Measurements from ENCODE around the gene ARHGEF10L.

Gene ARHGEF10L

GRCh38 chr1:17553975-17554700 lies 14.6 kb downstream of the ARHGEF10L start:
- DNase-seq: no peak

- no peak for DNase-seq
Measured at GRCh38 chr1:17554954-17555353, 15.5 kb downstream of the ARHGEF10L start.

DNA sequence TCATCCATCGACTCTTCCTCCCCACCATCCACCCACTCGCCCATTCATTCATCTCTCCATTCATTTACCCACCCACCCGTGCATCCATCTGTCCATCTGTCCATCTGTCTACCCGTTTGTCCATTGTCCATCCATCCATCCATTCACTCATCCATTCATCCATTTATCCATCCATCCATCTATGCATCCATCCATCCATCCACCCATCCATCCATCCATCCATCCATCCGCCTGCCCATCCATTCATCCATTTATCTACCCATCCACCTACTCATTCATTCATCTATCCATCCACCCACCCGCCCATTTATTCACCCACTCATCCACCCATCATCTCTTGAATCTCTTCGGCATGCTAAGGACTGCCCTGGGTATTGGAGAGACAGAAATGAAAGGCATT lies 18.5 kb downstream of the ARHGEF10L start:
- no peak for DNase-seq

GRCh38 chr1:17558541-17558940 lies 19.0 kb downstream of the ARHGEF10L start:
- DNase-seq: no peak

DNA sequence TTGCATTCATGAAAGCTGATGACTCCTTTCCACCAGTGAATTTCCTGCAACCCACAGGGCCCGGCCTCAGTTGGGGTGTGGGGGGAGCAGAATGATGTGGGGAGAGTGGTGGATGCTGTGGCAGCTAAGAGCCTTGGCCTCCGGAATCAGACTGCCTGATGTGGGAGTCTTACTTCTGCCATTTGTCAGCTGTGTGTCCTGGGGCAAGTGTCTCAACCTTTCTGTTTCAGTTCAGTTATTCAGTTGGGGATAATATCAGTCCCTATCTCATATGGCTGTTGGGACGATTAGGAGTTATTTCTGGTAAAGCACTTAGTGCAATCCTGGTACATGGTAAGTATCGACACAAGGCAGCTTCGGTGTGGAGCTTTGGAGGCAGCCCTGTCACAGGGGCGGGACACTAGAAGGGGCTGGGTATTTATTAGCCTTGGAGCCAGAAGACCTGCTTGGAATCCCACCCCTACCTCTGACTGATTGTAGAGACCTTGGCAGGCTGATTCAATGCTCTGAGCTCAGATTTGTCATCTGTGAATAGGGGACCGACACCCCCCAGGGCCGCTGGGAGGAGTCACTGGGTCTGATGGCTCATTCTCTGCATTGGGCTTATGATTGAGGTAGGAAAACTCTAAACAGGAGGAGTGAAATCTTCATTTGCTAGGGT lies 19.6 kb downstream of the ARHGEF10L start:
- DNase-seq: no peak

- no peak for DNase-seq
Measured at GRCh38 chr1:17559615-17560419, 20.3 kb downstream of the ARHGEF10L start.

DNA sequence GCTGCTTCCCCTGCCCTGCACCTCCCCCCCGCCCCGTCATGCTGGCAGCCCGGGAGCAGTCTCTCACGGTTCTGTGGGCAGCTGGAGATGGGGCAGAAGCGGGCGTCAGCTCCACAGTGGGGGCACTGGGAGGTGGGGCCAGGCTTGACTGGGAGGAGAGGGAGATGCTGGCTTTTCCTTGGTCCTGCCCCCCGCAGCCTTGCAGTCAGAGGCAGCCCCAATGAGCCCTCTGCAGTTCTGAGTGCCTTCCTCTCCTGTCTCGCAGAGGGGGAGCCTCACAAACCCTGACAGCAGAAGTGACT lies 21.7 kb downstream of the ARHGEF10L start:
- no peak for DNase-seq

DNA sequence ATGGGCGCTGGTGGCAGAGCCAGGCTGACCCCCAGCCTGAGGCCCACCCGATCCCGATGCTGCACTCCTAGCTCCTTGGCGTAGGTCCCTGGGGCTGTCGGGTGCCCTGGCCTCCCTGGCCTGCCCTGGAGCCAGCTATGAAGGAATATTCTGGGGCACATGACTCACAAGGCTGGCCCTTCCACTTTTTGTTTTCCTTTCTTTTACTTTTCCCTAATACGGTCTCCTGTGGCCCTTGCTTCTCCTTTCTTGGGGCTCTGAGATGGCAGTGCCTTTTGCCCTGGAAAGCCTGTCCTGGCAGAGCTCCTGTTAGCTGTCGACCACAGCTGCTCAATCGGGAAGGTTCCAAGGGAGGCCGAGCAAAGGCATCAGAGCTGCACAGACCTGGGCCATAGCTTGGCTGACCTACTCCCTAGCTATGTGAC lies 22.1 kb downstream of the ARHGEF10L start:
- no peak for DNase-seq

- no peak for DNase-seq
Measured at GRCh38 chr1:17562375-17562774, 22.9 kb downstream of the ARHGEF10L start.

GRCh38 chr1:17563494-17564281 lies 24.2 kb downstream of the ARHGEF10L start:
- DNase-seq: no peak

DNA sequence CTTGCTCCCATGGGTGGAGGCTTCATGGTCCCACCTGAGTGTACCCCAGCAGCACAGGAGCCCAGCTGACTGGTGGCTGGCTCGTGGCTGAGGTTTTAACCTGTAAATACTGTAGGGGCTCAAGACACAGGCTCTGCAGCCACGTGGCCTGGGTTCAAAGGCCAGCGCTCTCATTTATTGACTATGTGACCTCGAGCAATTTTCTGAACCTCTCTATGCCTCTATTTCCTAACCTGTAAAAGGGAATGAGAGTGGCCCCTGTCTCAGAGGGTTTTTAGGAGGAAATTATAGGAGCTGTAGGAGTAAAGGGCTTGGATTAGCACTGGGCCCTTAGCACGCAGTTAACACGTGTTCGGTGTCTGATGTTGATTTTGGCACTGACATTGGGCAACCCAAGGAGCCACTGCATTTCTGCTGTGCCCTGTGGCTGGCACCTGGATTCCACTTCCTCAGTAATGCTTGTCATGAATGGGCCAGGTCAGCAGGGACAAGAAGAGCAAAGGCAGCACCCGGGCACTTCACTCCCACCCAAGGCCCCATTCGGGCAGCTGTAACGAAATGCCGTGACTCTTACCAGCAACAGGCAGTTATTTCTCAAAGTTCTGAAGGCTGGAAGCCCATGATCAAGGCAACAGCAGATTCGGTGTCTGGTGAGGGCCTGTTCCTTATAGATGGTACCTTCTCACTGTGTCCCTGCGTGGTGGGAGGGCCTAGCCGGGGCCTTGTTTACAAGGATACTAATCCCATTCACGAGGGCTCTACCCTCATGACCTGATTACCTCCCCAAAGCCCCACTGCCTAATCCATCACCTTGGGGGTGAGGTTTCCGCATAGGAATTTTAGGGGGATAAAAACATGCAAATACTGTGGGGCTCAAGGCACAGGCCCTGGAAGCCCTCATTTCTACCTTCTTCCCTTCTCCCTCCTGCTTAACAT lies 25.2 kb downstream of the ARHGEF10L start:
- DNase-seq: no peak

- DNase-seq: no peak
Measured at GRCh38 chr1:17565461-17566252, 26.2 kb downstream of the ARHGEF10L start.

DNA sequence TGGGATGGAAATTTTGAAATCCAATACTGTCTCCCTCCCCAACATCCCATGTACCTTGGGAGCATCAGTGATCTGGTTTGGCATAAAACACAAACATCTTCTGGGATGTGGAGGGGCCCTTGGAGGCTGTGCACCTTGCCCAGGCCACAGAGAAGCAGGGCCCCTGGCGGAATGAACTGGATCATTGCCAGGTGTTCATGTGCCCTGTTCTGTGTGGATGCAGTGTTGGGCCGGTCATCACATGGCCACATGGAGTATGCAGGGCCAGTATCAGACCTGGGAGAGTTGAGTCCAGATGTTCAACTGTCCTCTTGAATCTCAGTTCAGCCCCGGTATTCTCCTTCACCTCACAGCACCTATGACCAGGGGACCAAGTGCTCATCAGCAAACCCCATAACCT lies 26.9 kb downstream of the ARHGEF10L start:
- DNase-seq: no peak

GRCh38 chr1:17566892-17567291 lies 27.4 kb downstream of the ARHGEF10L start:
- DNase-seq: no peak

DNA sequence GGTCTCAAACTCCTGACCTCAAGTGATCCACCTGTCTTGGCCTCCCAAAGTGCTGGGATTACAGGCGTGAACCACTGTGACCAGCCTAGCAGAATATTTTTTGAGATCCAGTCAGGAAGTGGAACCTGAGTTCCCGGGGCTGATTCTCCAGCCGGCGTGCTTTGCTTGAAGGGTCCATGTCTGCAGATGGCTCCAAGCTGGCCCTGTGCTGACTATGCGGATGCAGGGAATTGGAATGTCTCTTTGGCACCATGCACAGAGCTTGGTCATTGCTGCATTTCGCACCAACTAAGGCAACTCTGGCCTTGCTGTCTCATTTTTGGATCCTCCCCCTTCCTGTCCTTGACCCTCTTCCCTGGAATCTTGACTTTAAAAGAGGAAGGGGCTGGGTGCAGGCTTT lies 28.1 kb downstream of the ARHGEF10L start:
- no peak for DNase-seq

GRCh38 chr1:17568014-17568900 lies 28.8 kb downstream of the ARHGEF10L start:
- DNase-seq: no peak

GRCh38 chr1:17569200-17570139 lies 30.0 kb downstream of the ARHGEF10L start:
- no peak for DNase-seq

DNA sequence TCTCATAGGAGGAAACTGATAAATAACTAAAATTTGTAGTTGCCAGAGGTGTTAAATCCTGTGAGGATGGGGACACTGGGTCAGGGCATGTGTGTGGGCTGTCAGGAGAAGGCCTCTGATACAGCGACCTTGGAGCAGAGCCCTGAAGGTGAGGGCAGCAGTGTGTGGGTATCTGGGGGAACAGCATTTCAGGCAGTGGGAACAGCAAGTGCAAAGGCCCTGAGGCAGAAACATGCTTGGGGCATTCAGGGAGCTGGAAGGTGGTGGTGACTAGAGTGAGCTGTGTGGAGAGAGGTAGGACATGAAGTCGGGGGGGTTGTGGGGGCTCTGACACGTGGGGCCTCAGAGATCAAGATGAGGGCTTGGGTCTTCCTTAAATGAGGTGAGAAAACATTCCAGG lies 30.7 kb downstream of the ARHGEF10L start:
- no peak for DNase-seq
